GM06990 (cell line): ENCODE results near the gene DRG2.

Experiments
- DNase-seq: peaks from one replicate; pipeline ENCODE4 v3.0.0-alpha.2; 2011; ENCODE audit not compliant: insufficient read length; ENCODE audit errors: extremely low read depth
- H3K27me3 ChIP-seq: replicated peaks from 2 replicates; pipeline ENCODE4 v1.6.0; 2011; ENCODE audit warnings: low read length; ENCODE audit not compliant: control insufficient read depth, insufficient read depth
- H3K36me3 ChIP-seq: 2 replicates; pipeline ENCODE4 v1.5.1; 2011; ENCODE audit warnings: low read length; ENCODE audit not compliant: control insufficient read depth, insufficient read depth
- H3K4me3 ChIP-seq: replicated peaks from 2 replicates; pipeline ENCODE4 v1.5.1; 2011; ENCODE audit warnings: low read depth, mild to moderate bottlenecking, control low read depth, low read length
- CTCF ChIP-seq: IDR thresholded peaks from 2 replicates; pipeline ENCODE4 v1.5.1; 2011; ENCODE audit warnings: low read length, control low read depth, mild to moderate bottlenecking, inconsistent platforms; ENCODE audit not compliant: insufficient read depth, poor library complexity, severe bottlenecking

The DRG2 gene

GRCh38 chr17:18069101-18069500 lies 18.6 kb upstream of the DRG2 start:
- TF ChIP-seq CTCF = no peak
- Histone ChIP-seq H3K36me3 (peaks cover 2% of the 10 kb centered on the region), H3K27me3 (no peaks in the 10 kb centered on the region), H3K4me3 (no peak overlapping the region)
- no peak for DNase-seq

GRCh38 chr17:18070861-18071340 lies 16.8 kb upstream of the DRG2 start:
- Histone ChIP-seq H3K4me3 (no peak overlapping the region), H3K27me3 (no peaks in the 10 kb centered on the region; the same call in 1 of the 2 replicates), H3K36me3 (no peaks in the 10 kb centered on the region)
- no peak for DNase-seq
- no peak for TF ChIP-seq CTCF

GRCh38 chr17:18071751-18072150 lies 16.0 kb upstream of the DRG2 start:
- no peak for TF ChIP-seq CTCF

GRCh38 chr17:18074566-18075272 lies 13.0 kb upstream of the DRG2 start:
- H3K36me3 ChIP-seq = no peaks in the 10 kb centered on the region
- no peaks in the 10 kb centered on the region; the same call in none of the 2 replicates for H3K27me3 ChIP-seq
- H3K4me3 ChIP-seq = no peak overlapping the region
- no peak for DNase-seq
- no peak for TF ChIP-seq CTCF

More at GRCh38 chr17:18071751-18072150, 16.0 kb upstream of the DRG2 start:
- no peaks in the 10 kb centered on the region for H3K36me3 ChIP-seq
- DNase-seq = no peak
- no peak overlapping the region for H3K4me3 ChIP-seq
- no peaks in the 10 kb centered on the region; the same call in none of the 2 replicates for H3K27me3 ChIP-seq

GRCh38 chr17:18076936-18077335 lies 10.8 kb upstream of the DRG2 start:
- Histone ChIP-seq H3K36me3 (no peaks in the 10 kb centered on the region), H3K27me3 (no peaks in the 10 kb centered on the region; the same call in none of the 2 replicates), H3K4me3 (no peak overlapping the region)
- no peak for TF ChIP-seq CTCF
- no peak for DNase-seq

GRCh38 chr17:18079543-18079942 lies 8.2 kb upstream of the DRG2 start:
- Histone ChIP-seq H3K27me3 (no peaks in the 10 kb centered on the region; the same call in none of the 2 replicates), H3K36me3 (no peaks in the 10 kb centered on the region), H3K4me3 (no peak overlapping the region)
- no peak for TF ChIP-seq CTCF
- no peak for DNase-seq
